Naive thymus-derived CD4-positive, alpha-beta T cell (primary cell): ENCODE data around the gene ZNHIT2. TPM values are rescaled to one million over a fixed set of nuclear protein-coding genes. Genes with fewer than 3 reads are reported as not detected.
A peak's percentile ranks its signal among the peaks of the same experiment; 100 is the strongest.

Experiments used
- ATAC-seq: fragments of 150-1000 bp; cut with Tn5 transposase; 2 replicates; pipeline ENCODE4 v1.10.0; 2021; ENCODE audit warnings: mild to moderate bottlenecking, moderate library complexity
- CTCF ChIA-PET: fragments of 350-600 bp; sonication (Branson Sonifier 250); formaldehyde crosslinking; loops from one replicate; lab custom pipeline; 2021; ENCODE audit warnings: antibody characterized with exemption; lab: Charles Lee
- POLR2A ChIA-PET: fragments of 350-600 bp; sonication (Branson Sonifier 250); formaldehyde crosslinking; loops from one replicate; lab custom pipeline; 2021; ENCODE audit warnings: antibody characterized with exemption, inconsistent platforms; lab: Charles Lee
- DNase-seq, 9 donors: peaks; one replicate each; pipeline versions ENCODE4 v3.0.0 to v3.0.0-alpha.2; 2020 to 2022; ENCODE audit warnings: mixed read lengths in 1 of 9
- H3K27ac ChIP-seq: one replicate; pipeline ENCODE4 v1.7.0; 2013; ENCODE audit warnings: mild to moderate bottlenecking, low read depth, low read length, moderate library complexity
- H3K27me3 ChIP-seq, 2 donors: one replicate each; pipeline ENCODE4 v1.7.0; 2013; ENCODE audit warnings: low read length in 2 of 2, mild to moderate bottlenecking in 2 of 2, moderate library complexity in 2 of 2; ENCODE audit not compliant: control insufficient read depth in 2 of 2, insufficient read depth in 2 of 2
- H3K36me3 ChIP-seq, 3 experiments: 1 replicate in 2 of 3; 2 replicates in 1 of 3; pipeline ENCODE4 v1.7.0; 2013; ENCODE audit warnings: low read length in 3 of 3, mild to moderate bottlenecking in 3 of 3, moderate library complexity in 1 of 3; ENCODE audit not compliant: insufficient read depth in 3 of 3, control insufficient read depth in 2 of 3
- H3K4me1 ChIP-seq, 2 donors: one replicate each; pipeline ENCODE4 v1.7.0; 2013; ENCODE audit warnings: low read length in 2 of 2, mild to moderate bottlenecking in 2 of 2, moderate library complexity in 1 of 2; ENCODE audit not compliant: control insufficient read depth in 2 of 2, insufficient read depth in 2 of 2
- H3K4me3 ChIP-seq: 2 replicates; pipeline ENCODE4 v1.7.0; 2013; ENCODE audit warnings: mild to moderate bottlenecking, low read length
- H3K9me3 ChIP-seq, 3 experiments: 1 replicate in 2 of 3; 2 replicates in 1 of 3; pipeline ENCODE4 v1.7.0; 2013; ENCODE audit warnings: low read length in 3 of 3; ENCODE audit not compliant: control insufficient read depth in 2 of 3
- H3K27ac Mint-ChIP-seq, 9 donors: one replicate each; pipeline ENCODE4 v1.8.0; 2020 to 2022; ENCODE audit warnings: mixed read lengths in 9 of 9, mild to moderate bottlenecking in 8 of 9, moderate library complexity in 5 of 9, inconsistent platforms in 2 of 9
- H3K27me3 Mint-ChIP-seq, 5 donors: one replicate each; pipeline ENCODE4 v1.8.0; 2021 to 2022; ENCODE audit warnings: mixed read lengths in 5 of 5, mild to moderate bottlenecking in 1 of 5
- H3K36me3 Mint-ChIP-seq, 5 donors: one replicate each; pipeline ENCODE4 v1.8.0; 2020 to 2022; ENCODE audit warnings: mixed read lengths in 5 of 5, mild to moderate bottlenecking in 3 of 5, inconsistent platforms in 1 of 5
- H3K4me1 Mint-ChIP-seq, 7 donors: one replicate each; pipeline ENCODE4 v1.8.0; 2020 to 2022; ENCODE audit warnings: mixed read lengths in 7 of 7, mild to moderate bottlenecking in 3 of 7, inconsistent platforms in 1 of 7
- H3K4me3 Mint-ChIP-seq, 10 donors: one replicate each; pipeline ENCODE4 v1.8.0; 2020 to 2022; ENCODE audit warnings: mild to moderate bottlenecking in 10 of 10, mixed read lengths in 10 of 10, moderate library complexity in 6 of 10, inconsistent platforms in 2 of 10
- H3K9me3 Mint-ChIP-seq, 11 donors: one replicate each; pipeline ENCODE4 v1.8.0; 2020 to 2022; ENCODE audit warnings: mixed read lengths in 11 of 11, mild to moderate bottlenecking in 4 of 11, inconsistent platforms in 1 of 11, moderate library complexity in 1 of 11
- intact Hi-C, 2 donors: fragments of 100-400 bp; cut with micrococcal nuclease; formaldehyde crosslinking; loops; one replicate each; pipeline ENCODE4 v1.15.1; 2023
- polyA plus RNA-seq, 2 donors: library from polyadenylated mRNA; unstranded; fragments of 300-500 nt; fragmentation: Illumina TruSeq; gene quantifications; one replicate each; pipeline ENCODE4 v1.2.3, GENCODE V29; 2021
- total RNA-seq, 6 experiments: library from RNA in 5 of 6; stranded (reverse) in 5 of 6; gene quantifications; 1 replicate in 5 of 6; 2 replicates in 1 of 6; pipeline ENCODE4 v1.2.3 and lab custom pipeline; 2021 to 2026

ZNHIT2 gene
- total RNA-seq, result 10 to 100 TPM in 4 of 5 experiments, 1 to 10 TPM in 1; 9.9 to 18.2 (median 11.3) TPM
- 10 to 100 TPM; 29.9 to 35.6 TPM for polyA plus RNA-seq
- 10.1 reads per million, percentile 36 among the genes with 10 or more reads in this experiment for total RNA-seq (lab: John Stamatoyannopoulos, UW)

- peaks cover 28 to 37% of the 10 kb centered on the region in 2 donors for H3K4me1 ChIP-seq
- peaks cover 16 to 41% (median 19%) of the 10 kb centered on the region in 3 experiments for H3K36me3 ChIP-seq
- peak within 1 kb of the TSS; percentile 92 for H3K4me3 ChIP-seq
- peaks cover 20 to 77% (median 53%) of the 10 kb centered on the region in 7 donors for H3K4me1 Mint-ChIP-seq
- peak within 1 kb of the TSS; percentile 91 to 95 (median 92) for H3K4me3 Mint-ChIP-seq
- H3K27me3 ChIP-seq, result no peaks in the 10 kb centered on the region
- ChIA-PET CTCF (interaction anchor here (0.6 to 1.7 kb wide), 17 partner anchors 13 to 1124 kb away, joined by 3 to 5 read pairs (median 3); partner anchors contain the start of gene ARL2), POLR2A (interaction anchor here (0.6 to 9.9 kb wide), 26 partner anchors 7 to 497 kb away, joined by 3 to 237 read pairs (median 4); partner anchors contain the start of genes ARL2, MEN1, PCNX3 and RASGRP2)
- peaks cover 0 to 31% (median 26%) of the 10 kb centered on the region in 5 donors for H3K36me3 Mint-ChIP-seq
- H3K9me3 Mint-ChIP-seq, result peaks cover 0 to 2% (median 0%) of the 10 kb centered on the region in 11 donors
- peak within 1 kb of the TSS; percentile 99 for H3K27ac ChIP-seq
- ATAC-seq (peak; percentile 85), DNase-seq (peak; percentile 94 to 100 (median 100))
- no peaks in the 10 kb centered on the region for H3K27me3 Mint-ChIP-seq
- H3K27ac Mint-ChIP-seq, result peak within 1 kb of the TSS; percentile 86 to 100 (median 96)
- intact Hi-C loops, result loop anchor here (1.0 to 10.0 kb wide), 20 partner anchors 7 to 498 kb away; partner anchors contain the start of genes ATG2A (in 2 of the 2), CDCA5 (in 2 of the 2), RASGRP2 (in 2 of the 2) and SF1 (in 2 of the 2)
- no peaks in the 10 kb centered on the region for H3K9me3 ChIP-seq
Observed at GRCh38 chr11:65117206-65118096, at the start of gene ZNHIT2. Gene ZNHIT2 (minus strand): TSS chr11:65117701. CDS start chr11:65117653, 48 bp downstream.

- Mint-ChIP-seq H3K4me3 (no peak overlapping the region), H3K36me3 (no peaks in the 10 kb centered on the region), H3K27me3 (no peaks in the 10 kb centered on the region), H3K27ac (no peak overlapping the region), H3K9me3 (no peaks in the 10 kb centered on the region), H3K4me1 (peaks cover 0 to 11% (median 5%) of the 10 kb centered on the region in 7 donors)
- ChIA-PET POLR2A (no interaction called here), CTCF (interaction anchor here (0.6 kb wide), 1 partner anchor 18 kb away, joined by 3 read pairs; no protein-coding TSS in a partner anchor)
- no peak overlapping the region for H3K4me3 ChIP-seq
- ATAC-seq (no peak), DNase-seq (no peak)
- H3K9me3 ChIP-seq, result no peaks in the 10 kb centered on the region
- intact Hi-C loops, result no loop called here
- no peaks in the 10 kb centered on the region for H3K36me3 ChIP-seq
- H3K4me1 ChIP-seq, result no peaks in the 10 kb centered on the region
- H3K27me3 ChIP-seq, result no peaks in the 10 kb centered on the region
- H3K27ac ChIP-seq, result no peak overlapping the region
Observed at GRCh38 chr11:65166893-65167292, 49.4 kb upstream of the ZNHIT2 start.

- H3K4me1 Mint-ChIP-seq, result peaks cover 0 to 11% (median 5%) of the 10 kb centered on the region in 7 donors
- Histone ChIP-seq H3K36me3 (no peaks in the 10 kb centered on the region), H3K27me3 (no peaks in the 10 kb centered on the region), H3K4me3 (no peak overlapping the region), H3K9me3 (no peaks in the 10 kb centered on the region), H3K27ac (no peak overlapping the region), H3K4me1 (no peaks in the 10 kb centered on the region)
- peaks cover 0 to 3% (median 0%) of the 10 kb centered on the region in 5 donors for H3K27me3 Mint-ChIP-seq
- H3K4me3 Mint-ChIP-seq, result no peak overlapping the region
- DNase-seq (no peak), ATAC-seq (no peak)
- H3K9me3 Mint-ChIP-seq, result no peaks in the 10 kb centered on the region
- intact Hi-C loops, result no loop called here
- CTCF ChIA-PET, result no interaction called here
- POLR2A ChIA-PET, result no interaction called here
- H3K36me3 Mint-ChIP-seq, result no peaks in the 10 kb centered on the region
- H3K27ac Mint-ChIP-seq, result peak overlapping the region in 1 of 9 donors; percentile 36
Observed at GRCh38 chr11:65165410-65166317, 48.2 kb upstream of the ZNHIT2 start.

- DNase-seq, result no peak
- H3K27ac Mint-ChIP-seq, result no peak overlapping the region
- Histone ChIP-seq H3K4me3 (no peak overlapping the region), H3K27ac (no peak overlapping the region), H3K4me1 (no peaks in the 10 kb centered on the region), H3K36me3 (no peaks in the 10 kb centered on the region), H3K9me3 (no peaks in the 10 kb centered on the region), H3K27me3 (no peaks in the 10 kb centered on the region)
- peak; percentile 40 for ATAC-seq
- intact Hi-C loops, result no loop called here
- CTCF ChIA-PET, result no interaction called here
- peaks cover 0 to 11% (median 0%) of the 10 kb centered on the region in 5 donors for H3K27me3 Mint-ChIP-seq
- POLR2A ChIA-PET, result no interaction called here
- no peak overlapping the region for H3K4me3 Mint-ChIP-seq
- H3K4me1 Mint-ChIP-seq, result peaks cover 0 to 3% (median 0%) of the 10 kb centered on the region in 7 donors
- H3K9me3 Mint-ChIP-seq, result no peaks in the 10 kb centered on the region
- H3K36me3 Mint-ChIP-seq, result no peaks in the 10 kb centered on the region
Observed at GRCh38 chr11:65163684-65164083, 46.2 kb upstream of the ZNHIT2 start.

GRCh38 chr11:65160643-65161042 is 43.1 kb upstream of the ZNHIT2 start:
- no peak overlapping the region for H3K27ac Mint-ChIP-seq
- no peaks in the 10 kb centered on the region for H3K36me3 Mint-ChIP-seq
- ChIA-PET CTCF (no interaction called here), POLR2A (no interaction called here)
- H3K9me3 Mint-ChIP-seq, result no peaks in the 10 kb centered on the region
- peaks cover 0 to 13% (median 0%) of the 10 kb centered on the region in 5 donors for H3K27me3 Mint-ChIP-seq
- ATAC-seq (no peak), DNase-seq (no peak)
- H3K9me3 ChIP-seq, result no peaks in the 10 kb centered on the region
- H3K27ac ChIP-seq, result no peak overlapping the region
- H3K4me3 ChIP-seq, result no peak overlapping the region
- no peaks in the 10 kb centered on the region for H3K4me1 Mint-ChIP-seq
- no peaks in the 10 kb centered on the region for H3K27me3 ChIP-seq
- H3K4me1 ChIP-seq, result no peaks in the 10 kb centered on the region
- no peak overlapping the region for H3K4me3 Mint-ChIP-seq
- H3K36me3 ChIP-seq, result no peaks in the 10 kb centered on the region
- intact Hi-C loops, result no loop called here

- H3K36me3 Mint-ChIP-seq, result no peaks in the 10 kb centered on the region
- ChIA-PET POLR2A (interaction anchor here (0.7 kb wide), 1 partner anchor 1130 kb away, joined by 3 read pairs; the partner anchor contains the start of gene YIF1A), CTCF (interaction anchor here (0.7 kb wide), 1 partner anchor 83 kb away, joined by 3 read pairs; no protein-coding TSS in a partner anchor)
- no peak overlapping the region for H3K4me3 Mint-ChIP-seq
- H3K9me3 Mint-ChIP-seq, result no peaks in the 10 kb centered on the region
- Histone ChIP-seq H3K9me3 (no peaks in the 10 kb centered on the region), H3K27me3 (no peaks in the 10 kb centered on the region), H3K36me3 (no peaks in the 10 kb centered on the region), H3K4me3 (no peak overlapping the region), H3K4me1 (no peaks in the 10 kb centered on the region), H3K27ac (no peak overlapping the region)
- DNase-seq, result no peak
- no peaks in the 10 kb centered on the region for H3K4me1 Mint-ChIP-seq
- no peak for ATAC-seq
- H3K27ac Mint-ChIP-seq, result no peak overlapping the region
- peaks cover 0 to 13% (median 0%) of the 10 kb centered on the region in 5 donors for H3K27me3 Mint-ChIP-seq
- intact Hi-C loops, result no loop called here
Observed at GRCh38 chr11:65159012-65159411, 41.5 kb upstream of the ZNHIT2 start.
